HCT116 (cell line): ENCODE measurements around the gene EVI5L. TPM values are rescaled to one million over a fixed set of nuclear protein-coding genes. Genes with fewer than 3 reads are reported as not detected.

ENCODE experiments used
- ATAC-seq: fragments of 200-7000 bp; cut with Tn5 transposase; 2 replicates; pipeline ENCODE4 v1.9.1; 2020; ENCODE audit warnings: mild to moderate bottlenecking, moderate library complexity
- BruUV-seq: library from RNA; stranded (reverse); fragments of 400-500 nt; replicated peaks from 2 replicates; lab custom pipeline; 2021; lab: Mats Ljungman, UMichigan
- CTCF ChIA-PET: fragments of 300-600 bp; sonication (Branson Sonifier 250); formaldehyde crosslinking; loops from one replicate; lab custom pipeline; 2021; ENCODE audit warnings: antibody characterized with exemption; lab: Charles Lee
- POLR2A ChIA-PET: fragments of 300-600, 350-600 bp; sonication (Branson Sonifier 250); formaldehyde crosslinking; loops from one replicate; lab custom pipeline; 2021; ENCODE audit warnings: antibody characterized with exemption; lab: Charles Lee
- RAD21 ChIA-PET, 2 experiments: fragments of 300-600 bp; sonication (Branson Sonifier 250); formaldehyde crosslinking; loops; one replicate each; lab custom pipeline; 2023; ENCODE audit warnings: low total read pairs in 2 of 2; ENCODE audit not compliant: uncharacterized antibody in 2 of 2, unreplicated experiment in 2 of 2, low non-redundant PET in 1 of 2; lab: Charles Lee
- DNase-seq: peaks from one replicate; pipeline ENCODE4 v3.0.0-alpha.2; 2010; ENCODE audit warnings: low read depth, low spot score
- H2AFZ ChIP-seq: fragments of 200-600 bp; shearing (Covaris generic), sonication (generic); 2 replicates; pipeline ENCODE4 v1.6.1; 2017; ENCODE audit warnings: low read depth, mixed run types, mixed read lengths, antibody characterized with exemption, low read length; ENCODE audit not compliant: poor library complexity, severe bottlenecking
- H3K27ac ChIP-seq: 2 replicates; pipeline ENCODE4 v1.5.1; 2012; ENCODE audit warnings: low read depth, low read length
- H3K27me3 ChIP-seq: fragments of 200-600 bp; sonication (generic); 2 replicates; pipeline ENCODE4 v1.6.1; 2016; ENCODE audit warnings: mixed run types, low read length, mixed read lengths; ENCODE audit not compliant: insufficient read depth
- H3K36me3 ChIP-seq, 2 experiments: fragments of 200-500 bp in 1 of 2; fragments of 200-600 bp in 1 of 2; sonication (Bioruptor generic) in 1 of 2; sonication (generic) in 1 of 2; 2 replicates each; pipeline versions ENCODE4 v1.5.1 to v1.6.1; 2014 to 2016; ENCODE audit warnings: low read length in 2 of 2, inconsistent platforms in 1 of 2, mixed read lengths in 1 of 2, mixed run types in 1 of 2; ENCODE audit not compliant: insufficient read depth in 2 of 2, control insufficient read depth in 1 of 2
- H3K4me1 ChIP-seq, 2 experiments: fragments of 200-600 bp in 1 of 2; sonication (generic) in 1 of 2; 2 replicates each; pipeline versions ENCODE4 v1.5.1 to v1.6.1; 2012 to 2017; ENCODE audit warnings: low read length in 2 of 2, inconsistent platforms in 1 of 2, mild to moderate bottlenecking in 1 of 2, mixed read lengths in 1 of 2, mixed run types in 1 of 2, moderate library complexity in 1 of 2; ENCODE audit not compliant: insufficient read depth in 2 of 2, control insufficient read depth in 1 of 2
- H3K4me2 ChIP-seq: fragments of 200-600 bp; sonication (generic); 2 replicates; pipeline ENCODE4 v1.6.1; 2017; ENCODE audit warnings: mixed run types, low read length, mixed read lengths
- H3K4me3 ChIP-seq, 2 experiments: fragments of 200-600 bp in 1 of 2; sonication (generic) in 1 of 2; replicated peaks in 1 of 2; 2 replicates each; pipeline ENCODE4 v1.5.1; 2011 to 2016; ENCODE audit warnings: low read length in 2 of 2, control low read depth in 1 of 2, low read depth in 1 of 2, mild to moderate bottlenecking in 1 of 2, mixed read lengths in 1 of 2, mixed run types in 1 of 2
- H3K79me2 ChIP-seq: fragments of 200-600 bp; sonication (generic); 2 replicates; pipeline ENCODE4 v1.6.1; 2017; ENCODE audit warnings: mild to moderate bottlenecking, mixed run types, low read length, moderate library complexity, mixed read lengths; ENCODE audit not compliant: insufficient read depth
- H3K9ac ChIP-seq: fragments of 200-600 bp; sonication (generic); 2 replicates; pipeline ENCODE4 v1.6.1; 2016; ENCODE audit warnings: low read length, mixed read lengths
- H3K9me2 ChIP-seq: fragments of 200-600 bp; sonication (generic), shearing (Covaris generic); 2 replicates; pipeline ENCODE4 v1.6.1; 2017; ENCODE audit warnings: mixed run types, mild to moderate bottlenecking, moderate library complexity; ENCODE audit not compliant: insufficient read depth
- H3K9me3 ChIP-seq, 2 experiments: fragments of 200-500 bp in 1 of 2; fragments of 200-600 bp in 1 of 2; sonication (Bioruptor generic) in 1 of 2; sonication (generic) in 1 of 2; 2 replicates each; pipeline ENCODE4 v1.6.1; 2014 to 2017; ENCODE audit warnings: low read length in 2 of 2, mixed read lengths in 2 of 2, inconsistent platforms in 1 of 2, low read depth in 1 of 2, mild to moderate bottlenecking in 1 of 2, mixed run types in 1 of 2, moderate library complexity in 1 of 2; ENCODE audit not compliant: control insufficient read depth in 1 of 2, insufficient read depth in 1 of 2
- H4K20me1 ChIP-seq: fragments of 200-600 bp; sonication (generic), shearing (Covaris generic); 2 replicates; pipeline ENCODE4 v1.6.1; 2017; ENCODE audit warnings: mixed run types, mild to moderate bottlenecking, moderate library complexity; ENCODE audit not compliant: insufficient read depth
- CBX3 ChIP-seq: IDR thresholded peaks from 2 replicates; pipeline ENCODE4 v1.6.1; 2012; ENCODE audit warnings: low read depth
- EGR1 ChIP-seq: IDR thresholded peaks from 2 replicates; pipeline ENCODE4 v1.6.1; 2012; ENCODE audit warnings: low read depth
- EZH2 ChIP-seq: fragments of 200-600 bp; sonication (generic); IDR thresholded peaks from 2 replicates; pipeline ENCODE4 v1.6.1; 2017; ENCODE audit warnings: antibody characterized with exemption, mixed run types
- EZH2phosphoT487 ChIP-seq: fragments of 200-600 bp; IDR thresholded peaks from 2 replicates; pipeline ENCODE4 v1.6.1; 2018; ENCODE audit warnings: antibody characterized with exemption, borderline replicate concordance
- FOSL1 ChIP-seq: IDR thresholded peaks from 2 replicates; pipeline ENCODE4 v1.6.1; 2012; ENCODE audit warnings: low read depth
- JUND ChIP-seq: IDR thresholded peaks from 2 replicates; pipeline ENCODE4 v1.6.1; 2012
- POLR2AphosphoS5 ChIP-seq: IDR thresholded peaks from 2 replicates; pipeline ENCODE4 v1.6.1; 2011; ENCODE audit warnings: mild to moderate bottlenecking, low read depth, low read length, moderate library complexity
- RAD21 ChIP-seq: IDR thresholded peaks from 2 replicates; pipeline ENCODE4 v1.6.1; 2012; ENCODE audit warnings: low read depth, mild to moderate bottlenecking
- SP1 ChIP-seq: IDR thresholded peaks from 2 replicates; pipeline ENCODE4 v1.6.1; 2012; ENCODE audit warnings: low read depth
- SRF ChIP-seq: IDR thresholded peaks from 2 replicates; pipeline ENCODE4 v1.6.1; 2012; ENCODE audit warnings: low read depth
- TCF7L2 ChIP-seq: IDR thresholded peaks from 2 replicates; pipeline ENCODE4 v1.7.0; 2011; ENCODE audit warnings: borderline replicate concordance, inconsistent platforms; ENCODE audit not compliant: insufficient read depth, insufficient read length; ENCODE audit errors: extremely low read depth
- ZNF274 ChIP-seq: fragments of 200-500 bp; sonication (Bioruptor generic); IDR thresholded peaks from 2 replicates; pipeline ENCODE4 v1.6.1; 2014; ENCODE audit warnings: mild to moderate bottlenecking, low read depth, low read length, inconsistent platforms
- intact Hi-C: fragments of 100-400 bp; cut with micrococcal nuclease; formaldehyde crosslinking; loops from 2 replicates; pipeline ENCODE4 v1.10.0; 2022
- total RNA-seq: library from RNA; stranded (reverse); gene quantifications from one replicate; pipeline ENCODE4 v1.2.1, GENCODE V29; 2021; ENCODE audit not compliant: unreplicated experiment
- TF ChIP-seq, protein P1 (sequence below): IDR thresholded peaks from 2 replicates; pipeline ENCODE4 v1.6.1; 2012
- TF ChIP-seq, protein P2 (sequence below): IDR thresholded peaks from 2 replicates; pipeline ENCODE4 v1.6.1; 2012

Gene EVI5L
- total RNA-seq, 1 experiment from 2014 or later, result 15.0 TPM

GRCh38 chr19:7784856-7785255, 45.2 kb upstream of the EVI5L start:
- peaks cover 6 to 10% of the 10 kb centered on the region in 2 experiments for H3K4me1 ChIP-seq
- H3K9me3 ChIP-seq, result no peaks in the 10 kb centered on the region
- H3K9ac ChIP-seq, result no peak overlapping the region
- H3K9me2 ChIP-seq, result no peaks in the 10 kb centered on the region
- H3K79me2 ChIP-seq, result no peaks in the 10 kb centered on the region
- intact Hi-C loops, result no loop called here
- DNase-seq (no peak), ATAC-seq (no peak)
- no peak overlapping the region for H3K4me2 ChIP-seq
- H4K20me1 ChIP-seq, result no peaks in the 10 kb centered on the region
- TF ChIP-seq EGR1 (no peak), EZH2 (no peak), EZH2phosphoT487 (no peak), SRF (no peak), TCF7L2 (no peak), SP1 (no peak)
- BruUV-seq, result no TSS peak
- no peak overlapping the region for H2AFZ ChIP-seq
- H3K4me3 ChIP-seq, result no peak overlapping the region
- H3K36me3 ChIP-seq, result no peaks in the 10 kb centered on the region
- POLR2A ChIA-PET, result no interaction called here
- H3K27me3 ChIP-seq, result peaks cover 6% of the 10 kb centered on the region; the same call in 1 of the 2 replicates
- CTCF ChIA-PET, result interaction anchor here (1.8 kb wide), 1 partner anchor 15 kb away, joined by 7 read pairs; no protein-coding TSS in a partner anchor
- H3K27ac ChIP-seq, result no peak overlapping the region
- RAD21 ChIA-PET, result no interaction called here

- Histone ChIP-seq H3K4me1 (peaks cover 6 to 10% of the 10 kb centered on the region in 2 experiments), H3K9me2 (no peaks in the 10 kb centered on the region), H3K27me3 (peaks cover 6% of the 10 kb centered on the region; the same call in 1 of the 2 replicates), H3K36me3 (no peaks in the 10 kb centered on the region), H3K4me2 (no peak overlapping the region), H3K79me2 (no peaks in the 10 kb centered on the region), H4K20me1 (no peaks in the 10 kb centered on the region), H3K9ac (no peak overlapping the region), H3K9me3 (no peaks in the 10 kb centered on the region), H3K4me3 (no peak overlapping the region), H2AFZ (no peak overlapping the region), H3K27ac (no peak overlapping the region)
- ChIA-PET POLR2A (no interaction called here), RAD21 (no interaction called here), CTCF (no interaction called here)
- intact Hi-C loops, result no loop called here
- no peak for DNase-seq
- TF ChIP-seq ZNF274, result no peak
- no peak for TF ChIP-seq TCF7L2
- no peak for TF ChIP-seq POLR2AphosphoS5
- no peak for TF ChIP-seq FOSL1
- TF ChIP-seq, protein P1, sequence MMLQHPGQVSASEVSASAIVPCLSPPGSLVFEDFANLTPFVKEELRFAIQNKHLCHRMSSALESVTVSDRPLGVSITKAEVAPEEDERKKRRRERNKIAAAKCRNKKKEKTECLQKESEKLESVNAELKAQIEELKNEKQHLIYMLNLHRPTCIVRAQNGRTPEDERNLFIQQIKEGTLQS, result no peak
- no peak for TF ChIP-seq EZH2phosphoT487
- no peak for TF ChIP-seq SP1
- no peak for TF ChIP-seq CBX3
- TF ChIP-seq, protein P2, sequence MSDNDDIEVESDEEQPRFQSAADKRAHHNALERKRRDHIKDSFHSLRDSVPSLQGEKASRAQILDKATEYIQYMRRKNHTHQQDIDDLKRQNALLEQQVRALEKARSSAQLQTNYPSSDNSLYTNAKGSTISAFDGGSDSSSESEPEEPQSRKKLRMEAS, result no peak
- no peak for TF ChIP-seq EZH2
- no peak for TF ChIP-seq RAD21
- no peak for TF ChIP-seq JUND
- no peak for ATAC-seq
- BruUV-seq, result no TSS peak
Observed at GRCh38 chr19:7787141-7787540, 42.9 kb upstream of the EVI5L start.
